PFSK-1 (cell line): ENCODE results near the gene NRXN3.

ENCODE experiments used
- FOXP2 ChIP-seq: optimal IDR thresholded peaks from 2 replicates; pipeline ENCODE3; 2011; ENCODE audit warnings: borderline replicate concordance, control low read depth, inconsistent platforms; ENCODE audit not compliant: insufficient read depth; ENCODE audit errors: extremely low read length, extremely low read depth
- POLR2AphosphoS5 ChIP-seq: IDR thresholded peaks from 2 replicates; pipeline ENCODE4 v1.6.1; 2012; ENCODE audit warnings: low read depth, mild to moderate bottlenecking, control low read depth, low read length, moderate library complexity
- REST ChIP-seq, 2 experiments: IDR thresholded peaks; 2 replicates each; pipeline versions ENCODE4 v1.6.1 to v1.8.0; 2011 to 2012; ENCODE audit warnings: low read depth in 2 of 2, low read length in 2 of 2, control low read depth in 1 of 2, inconsistent platforms in 1 of 2, mild to moderate bottlenecking in 1 of 2, moderate library complexity in 1 of 2; ENCODE audit not compliant: insufficient read depth in 1 of 2
- SIN3A ChIP-seq: IDR thresholded peaks from 2 replicates; pipeline ENCODE4 v1.6.1; 2012; ENCODE audit warnings: mild to moderate bottlenecking, low read length, moderate library complexity, borderline replicate concordance; ENCODE audit not compliant: insufficient read depth
- TAF1 ChIP-seq: IDR thresholded peaks from 2 replicates; pipeline ENCODE4 v1.6.1; 2012; ENCODE audit warnings: low read length, control low read depth, borderline replicate concordance; ENCODE audit not compliant: insufficient read depth

Gene NRXN3

GRCh38 chr14:78154827-78155226 lies 15.3 kb upstream of the NRXN3 start:
- TF ChIP-seq FOXP2 (no peak), SIN3A (no peak), REST (IDR thresholded peaks at IDR 0.05; ENCODE audit: insufficient read depth in 1 of 2, low read depth in 2 of 2, low read length in 2 of 2) (no peak), TAF1 (no peak), POLR2AphosphoS5 (no peak)

GRCh38 chr14:78156196-78156595 lies 14.0 kb upstream of the NRXN3 start:
- TF ChIP-seq POLR2AphosphoS5 (no peak), REST (IDR thresholded peaks at IDR 0.05; ENCODE audit: insufficient read depth in 1 of 2, low read depth in 2 of 2, low read length in 2 of 2) (no peak), SIN3A (no peak), TAF1 (no peak), FOXP2 (no peak)

GRCh38 chr14:78157494-78158437 lies 12.4 kb upstream of the NRXN3 start:
- TF ChIP-seq REST (IDR thresholded peaks at IDR 0.05; ENCODE audit: insufficient read depth in 1 of 2, low read depth in 2 of 2, low read length in 2 of 2) (peak; percentile 84 to 95), POLR2AphosphoS5 (no peak)

GRCh38 chr14:78162202-78162601 lies 8.0 kb upstream of the NRXN3 start:
- TF ChIP-seq SIN3A (no peak), TAF1 (no peak), REST (IDR thresholded peaks at IDR 0.05; ENCODE audit: insufficient read depth in 1 of 2, low read depth in 2 of 2, low read length in 2 of 2) (no peak), POLR2AphosphoS5 (no peak), FOXP2 (no peak)
